H4 (cell line): ENCODE measurements around the gene SPTLC3. TPM values are rescaled to one million over a fixed set of nuclear protein-coding genes. Genes with fewer than 3 reads are reported as not detected.

Source experiments
- DNase-seq: peaks from one replicate; pipeline ENCODE4 v3.0.0-alpha.2; 2015; ENCODE audit warnings: low spot score
- total RNA-seq: library from RNA; depleted of rRNA; stranded (reverse); fragments of >200 nt; shearing (Covaris generic); gene quantifications from 2 replicates; pipeline ENCODE4 v1.2.3, GENCODE V29; 2014

The SPTLC3 gene
- total RNA-seq, 1 experiment from 2014 or later: 5.5 TPM

GRCh38 chr20:13031751-13032150 is 23.0 kb downstream of the SPTLC3 start:
- no peak for DNase-seq

- no peak for DNase-seq
These were observed 25.3 kb downstream of the SPTLC3 start for GRCh38 chr20:13034115-13034514.

- no peak for DNase-seq
These were observed 26.2 kb downstream of the SPTLC3 start for GRCh38 chr20:13034936-13035335.

DNA sequence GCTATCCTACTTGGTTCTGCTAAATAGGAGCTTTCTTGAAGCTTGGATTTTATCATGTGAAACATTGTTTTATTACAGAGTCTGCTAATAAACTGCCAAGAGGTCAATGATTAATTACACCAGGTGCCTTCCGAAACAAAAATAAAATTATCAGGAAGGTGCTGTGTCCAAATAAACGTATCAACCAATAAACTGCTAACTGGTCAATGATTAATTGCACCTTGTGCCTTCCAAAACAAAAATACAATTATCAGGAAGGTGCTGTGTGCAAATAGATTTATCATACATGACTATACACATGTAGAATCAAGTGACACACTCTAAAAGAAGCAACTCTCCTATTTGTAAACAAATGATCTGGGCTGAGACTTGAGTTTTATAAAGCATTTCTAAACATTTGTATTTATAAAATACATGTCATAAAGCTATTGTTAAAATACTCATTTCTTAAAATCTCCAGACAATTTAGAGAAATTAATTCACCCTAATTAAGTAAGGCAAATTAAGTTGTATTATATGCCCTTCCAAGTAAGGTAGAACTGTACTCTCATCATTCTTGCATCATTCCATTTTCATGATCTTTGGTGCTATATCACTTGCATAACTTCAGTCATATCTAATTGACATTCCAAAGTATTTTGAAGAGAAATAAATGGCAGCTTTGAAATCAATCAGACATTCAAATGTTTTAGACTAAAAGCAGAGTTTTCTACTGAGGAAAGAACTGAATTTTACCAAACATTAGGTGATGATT is 26.8 kb downstream of the SPTLC3 start:
- DNase-seq: no peak

- no peak for DNase-seq
These were observed 29.0 kb downstream of the SPTLC3 start for GRCh38 chr20:13037727-13038126.

- no peak for DNase-seq
These were observed 33.0 kb downstream of the SPTLC3 start for GRCh38 chr20:13041574-13042457.

GRCh38 chr20:13042458-13042794 is 33.7 kb downstream of the SPTLC3 start:
- DNase-seq: no peak

- DNase-seq: no peak
These were observed 37.6 kb downstream of the SPTLC3 start for GRCh38 chr20:13046409-13046808.

DNA sequence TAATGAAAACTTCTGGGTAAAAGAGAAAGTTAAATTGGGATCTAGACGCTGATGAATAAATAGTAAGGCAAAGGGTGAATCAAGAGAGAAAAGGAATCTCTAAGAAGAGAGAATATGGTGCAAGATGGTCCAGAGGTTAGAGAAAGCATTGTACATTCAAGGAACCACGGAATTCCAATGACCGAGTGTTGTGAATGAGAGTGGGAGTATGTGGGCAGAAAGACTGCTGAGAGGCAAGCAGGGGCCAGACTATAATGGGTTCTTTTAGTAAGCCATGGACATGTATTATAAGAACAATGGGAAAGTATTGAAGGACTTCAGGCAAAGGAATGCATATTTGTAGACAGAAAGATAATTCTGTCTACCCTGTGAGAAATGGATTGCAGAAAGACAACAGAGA is 45.2 kb downstream of the SPTLC3 start:
- no peak for DNase-seq

- DNase-seq: no peak
These were observed 50.1 kb downstream of the SPTLC3 start for GRCh38 chr20:13058666-13059389.

GRCh38 chr20:13059398-13060136 is 50.8 kb downstream of the SPTLC3 start:
- no peak for DNase-seq

- DNase-seq: no peak
These were observed 51.6 kb downstream of the SPTLC3 start for GRCh38 chr20:13060327-13060726.

GRCh38 chr20:13061381-13061780 is 52.6 kb downstream of the SPTLC3 start:
- DNase-seq: no peak

GRCh38 chr20:13062789-13063188 is 54.0 kb downstream of the SPTLC3 start:
- no peak for DNase-seq

GRCh38 chr20:13068336-13068735 is 59.6 kb downstream of the SPTLC3 start:
- no peak for DNase-seq

- DNase-seq: no peak
These were observed 73.1 kb downstream of the SPTLC3 start for GRCh38 chr20:13081877-13082276.

DNA sequence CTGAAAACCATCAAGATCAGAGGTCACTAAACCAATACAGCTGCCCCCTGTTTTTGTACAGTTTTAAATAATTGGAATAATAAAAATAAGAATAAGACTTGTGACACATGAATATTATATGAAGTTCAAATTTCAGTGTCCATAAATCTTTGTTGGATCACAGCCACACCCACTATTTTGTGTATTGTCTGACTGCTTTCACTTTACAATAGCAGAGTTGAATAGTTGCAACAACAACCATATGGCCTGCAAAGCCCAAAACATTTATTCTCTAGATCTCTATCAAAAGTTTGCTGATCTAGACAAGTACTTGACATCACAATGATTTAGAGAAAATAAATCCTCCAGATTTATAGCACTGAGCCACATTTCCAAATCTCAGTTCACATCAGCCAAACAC is 73.6 kb downstream of the SPTLC3 start:
- DNase-seq: no peak

- DNase-seq: no peak
These were observed 76.5 kb downstream of the SPTLC3 start for GRCh38 chr20:13085275-13085674.

GRCh38 chr20:13089950-13090469 is 81.2 kb downstream of the SPTLC3 start:
- DNase-seq: no peak

GRCh38 chr20:13092111-13092510 is 83.3 kb downstream of the SPTLC3 start:
- no peak for DNase-seq

- no peak for DNase-seq
These were observed 86.2 kb downstream of the SPTLC3 start for GRCh38 chr20:13094976-13095375.
